Endothelial cell of umbilical vein (primary cell): ENCODE data around the gene SLC26A11. TPM values are rescaled to one million over a fixed set of nuclear protein-coding genes. Genes with fewer than 3 reads are reported as not detected.
A peak's percentile ranks its signal among the peaks of the same experiment; 100 is the strongest.

Experiments used
- BruUV-seq: library from RNA; stranded (reverse); fragments of 400-500 nt; replicated peaks from 2 replicates; lab custom pipeline; 2021; lab: Mats Ljungman, UMichigan
- CTCF ChIA-PET: fragments of 300-600, 350-600 bp; sonication (Branson Sonifier 250); formaldehyde crosslinking; loops from one replicate; lab custom pipeline; 2021; ENCODE audit warnings: antibody characterized with exemption, inconsistent platforms; lab: Charles Lee
- POLR2A ChIA-PET: fragments of 300-600, 350-600 bp; sonication (Branson Sonifier 250); formaldehyde crosslinking; loops from one replicate; lab custom pipeline; 2021; ENCODE audit warnings: antibody characterized with exemption, inconsistent platforms; lab: Charles Lee
- DNase-seq: peaks from one replicate; pipeline ENCODE4 v3.0.0-alpha.2; 2011; ENCODE audit warnings: low read depth, low spot score
- FAIRE-seq: peaks from 2 replicates; lab custom pipeline; 2011; peaks lifted over from hg19 to GRCh38; lab: Jason Lieb, UNC
- H2AFZ ChIP-seq: 2 replicates; pipeline ENCODE4 v1.6.0; 2012; ENCODE audit warnings: low read depth, low read length, control low read depth, inconsistent platforms
- H3K27ac ChIP-seq: 2 replicates; pipeline ENCODE4 v1.5.1; 2011; ENCODE audit warnings: low read depth, mild to moderate bottlenecking, control low read depth, low read length, moderate library complexity; ENCODE audit not compliant: insufficient read depth
- H3K27me3 ChIP-seq, 2 experiments: 2 replicates each; pipeline versions ENCODE4 v1.6.0 to v1.6.1; 2011; ENCODE audit warnings: low read length in 2 of 2, mixed read lengths in 1 of 2; ENCODE audit not compliant: control insufficient read depth in 2 of 2, insufficient read depth in 2 of 2
- H3K36me3 ChIP-seq, 2 experiments: 2 replicates in 1 of 2; 3 replicates in 1 of 2; pipeline ENCODE4 v1.5.1; 2011; ENCODE audit warnings: low read length in 2 of 2, mild to moderate bottlenecking in 1 of 2, moderate library complexity in 1 of 2; ENCODE audit not compliant: control insufficient read depth in 2 of 2, insufficient read depth in 2 of 2; ENCODE audit errors: extremely low read depth in 1 of 2
- H3K4me1 ChIP-seq: 3 replicates; pipeline ENCODE4 v1.5.1; 2011; ENCODE audit warnings: mild to moderate bottlenecking, low read length; ENCODE audit not compliant: control insufficient read depth, insufficient read depth; ENCODE audit errors: extremely low read depth
- H3K4me2 ChIP-seq: 2 replicates; pipeline ENCODE4 v1.6.1; 2011; ENCODE audit warnings: low read length, control low read depth, mixed read lengths; ENCODE audit not compliant: insufficient read depth
- H3K4me3 ChIP-seq, 3 experiments: fragments of 200-600 bp in 1 of 3; sonication (generic), shearing (Covaris generic) in 1 of 3; replicated peaks in 1 of 3; 2 replicates each; pipeline ENCODE4 v1.5.1; 2011 to 2016; ENCODE audit warnings: control low read depth in 3 of 3, low read length in 3 of 3, mild to moderate bottlenecking in 2 of 3, inconsistent platforms in 1 of 3, low read depth in 1 of 3, moderate library complexity in 1 of 3; ENCODE audit not compliant: insufficient read depth in 1 of 3
- H3K79me2 ChIP-seq: 2 replicates; pipeline ENCODE4 v1.6.0; 2012; ENCODE audit warnings: low read length, inconsistent platforms; ENCODE audit not compliant: control insufficient read depth, insufficient read depth
- H3K9ac ChIP-seq: replicated peaks from 2 replicates; pipeline ENCODE3; 2011; ENCODE audit warnings: low read length, control low read depth; ENCODE audit not compliant: insufficient read depth; ENCODE audit errors: extremely low read depth
- H3K9me1 ChIP-seq: replicated peaks from 3 replicates; pipeline ENCODE4 v1.6.0; 2011; ENCODE audit warnings: mild to moderate bottlenecking, low read length; ENCODE audit not compliant: control insufficient read depth, insufficient read depth; ENCODE audit errors: extremely low read depth
- H3K9me3 ChIP-seq: replicated peaks from 2 replicates; pipeline ENCODE4 v1.5.1; 2012; ENCODE audit warnings: low read length, inconsistent platforms; ENCODE audit not compliant: control insufficient read depth, insufficient read depth
- H4K20me1 ChIP-seq: replicated peaks from 2 replicates; pipeline ENCODE3; 2011; ENCODE audit warnings: mild to moderate bottlenecking, low read length; ENCODE audit not compliant: control insufficient read depth, insufficient read depth; ENCODE audit errors: extremely low read depth
- GATA2 ChIP-seq: IDR thresholded peaks from 2 replicates; pipeline ENCODE4 v1.7.0; 2011; ENCODE audit warnings: low read depth, mild to moderate bottlenecking, moderate library complexity, mixed read lengths, low read length; ENCODE audit not compliant: insufficient read length, insufficient read depth
- JUN ChIP-seq: IDR thresholded peaks from 2 replicates; pipeline ENCODE4 v1.6.1; 2011; ENCODE audit warnings: borderline replicate concordance, low read depth; ENCODE audit not compliant: insufficient read length, insufficient read depth
- MYC ChIP-seq: IDR thresholded peaks from one replicate; pipeline ENCODE4 v1.6.1; 2011; ENCODE audit warnings: mild to moderate bottlenecking, low read depth, low read length
- dilution Hi-C: fragments of 300-500 bp; cut with MboI; formaldehyde crosslinking; loops from one replicate; pipeline ENCODE4 v1.15.0; 2019; ENCODE audit warnings: low sequenced_read_pairs; ENCODE audit not compliant: extremely low pct_ligation_motif_present
- intact Hi-C: fragments of 100-400 bp; cut with micrococcal nuclease; formaldehyde crosslinking; loops from one replicate; pipeline ENCODE4 v1.10.0; 2022
- polyA plus RNA-seq, 4 experiments: library from polyadenylated mRNA; depleted of rRNA in 3 of 4; stranded (reverse) in 3 of 4; unstranded in 1 of 4; fragments of >200 nt; gene quantifications; 2 replicates each; pipeline versions ENCODE4 v1.2.1 to v1.2.3, GENCODE V29; 2011 to 2012; ENCODE audit warnings: missing spikeins in 1 of 4
- total RNA-seq: library from RNA; stranded (reverse); gene quantifications from 2 replicates; pipeline ENCODE4 v1.2.3, GENCODE V29; 2021
- TF ChIP-seq, protein P1 (sequence below), 2 donors: IDR thresholded peaks; 1 replicate in 1 of 2; 2 replicates in 1 of 2; pipeline ENCODE4 v1.5.1; 2011; ENCODE audit warnings: low read length in 2 of 2, mild to moderate bottlenecking in 2 of 2, moderate library complexity in 2 of 2, control low read depth in 1 of 2, inconsistent platforms in 1 of 2, low read depth in 1 of 2; ENCODE audit not compliant: insufficient read depth in 1 of 2; ENCODE audit errors: extremely low read depth in 1 of 2
- TF ChIP-seq, protein P2 (sequence below): IDR thresholded peaks from 2 replicates; pipeline ENCODE4 v1.6.1; 2011; ENCODE audit not compliant: insufficient read depth, insufficient read length

SLC26A11 gene
- total and polyA plus RNA-seq, 2 donors (not counting 3 experiments of a cell fraction or from before 2014, with no cell fraction given) = 25.2 to 33.0 TPM

DNA sequence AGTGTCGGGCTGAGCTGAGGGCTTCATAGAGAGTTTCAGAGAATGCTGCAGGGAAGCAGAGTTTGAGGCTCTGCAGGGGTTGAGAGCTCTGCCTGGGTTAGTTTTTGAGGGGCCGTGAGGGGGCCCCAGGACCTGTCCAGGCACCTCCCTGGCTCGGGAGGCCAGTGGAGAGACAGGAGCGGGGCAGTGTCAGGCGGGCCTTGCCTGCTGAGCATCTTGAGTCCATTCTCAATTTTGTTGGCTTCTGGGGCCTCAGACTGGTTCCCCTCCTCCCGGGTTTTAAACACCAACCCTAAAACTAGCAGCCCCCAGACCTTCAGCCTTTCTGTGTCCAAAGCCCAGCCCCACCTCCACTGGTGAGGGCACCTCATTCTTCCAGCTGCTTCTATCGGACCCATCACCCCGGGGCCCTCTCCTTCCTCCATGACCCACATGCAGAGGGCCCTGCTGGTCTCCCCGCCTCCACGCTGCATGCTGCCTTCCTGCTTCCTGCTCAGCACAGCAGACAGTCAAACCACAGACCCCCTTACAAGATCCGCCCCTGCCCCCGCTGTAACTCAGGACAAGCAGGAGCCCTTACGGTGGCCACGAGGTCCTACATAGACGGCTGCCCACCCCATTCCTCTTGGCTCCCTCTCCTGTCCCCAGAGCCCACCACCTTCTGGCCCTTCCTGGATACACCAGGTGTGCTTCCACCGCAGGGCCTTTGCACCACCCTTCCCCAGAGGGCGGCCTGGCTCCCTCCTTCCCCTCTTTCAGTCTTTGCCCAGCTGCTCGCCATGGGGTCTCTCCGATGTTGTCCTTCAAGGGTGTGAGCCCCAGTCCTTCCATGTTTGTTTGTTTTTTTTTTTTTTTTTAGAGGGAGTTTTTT, 44.2 kb downstream of the SLC26A11 start:
- FAIRE-seq = no peak
- peak overlapping the region; percentile 29 for H3K9ac ChIP-seq
- POLR2A ChIA-PET = no interaction called here

GRCh38 chr17:80265205-80266068, 45.2 kb downstream of the SLC26A11 start:
- ChIA-PET POLR2A (no interaction called here), CTCF (no interaction called here)
- Histone ChIP-seq H3K4me3 (no peak overlapping the region), H3K9me3 (no peaks in the 10 kb centered on the region), H3K9ac (no peak overlapping the region), H3K9me1 (no peaks in the 10 kb centered on the region), H3K4me2 (no peak overlapping the region), H4K20me1 (no peaks in the 10 kb centered on the region), H3K4me1 (peaks cover 28% of the 10 kb centered on the region), H3K27me3 (no peaks in the 10 kb centered on the region), H3K27ac (no peak overlapping the region), H3K36me3 (peaks cover 2 to 7% of the 10 kb centered on the region in 2 experiments), H2AFZ (no peak overlapping the region), H3K79me2 (peaks cover 22% of the 10 kb centered on the region)
- TF ChIP-seq, protein P1, sequence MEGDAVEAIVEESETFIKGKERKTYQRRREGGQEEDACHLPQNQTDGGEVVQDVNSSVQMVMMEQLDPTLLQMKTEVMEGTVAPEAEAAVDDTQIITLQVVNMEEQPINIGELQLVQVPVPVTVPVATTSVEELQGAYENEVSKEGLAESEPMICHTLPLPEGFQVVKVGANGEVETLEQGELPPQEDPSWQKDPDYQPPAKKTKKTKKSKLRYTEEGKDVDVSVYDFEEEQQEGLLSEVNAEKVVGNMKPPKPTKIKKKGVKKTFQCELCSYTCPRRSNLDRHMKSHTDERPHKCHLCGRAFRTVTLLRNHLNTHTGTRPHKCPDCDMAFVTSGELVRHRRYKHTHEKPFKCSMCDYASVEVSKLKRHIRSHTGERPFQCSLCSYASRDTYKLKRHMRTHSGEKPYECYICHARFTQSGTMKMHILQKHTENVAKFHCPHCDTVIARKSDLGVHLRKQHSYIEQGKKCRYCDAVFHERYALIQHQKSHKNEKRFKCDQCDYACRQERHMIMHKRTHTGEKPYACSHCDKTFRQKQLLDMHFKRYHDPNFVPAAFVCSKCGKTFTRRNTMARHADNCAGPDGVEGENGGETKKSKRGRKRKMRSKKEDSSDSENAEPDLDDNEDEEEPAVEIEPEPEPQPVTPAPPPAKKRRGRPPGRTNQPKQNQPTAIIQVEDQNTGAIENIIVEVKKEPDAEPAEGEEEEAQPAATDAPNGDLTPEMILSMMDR (IDR thresholded peaks at IDR 0.05; ENCODE audit: extremely low read depth in 1 of 2, insufficient read depth in 1 of 2, low read depth in 1 of 2, low read length in 2 of 2) = no peak
- TF ChIP-seq MYC = no peak
- no peak for TF ChIP-seq GATA2
- TF ChIP-seq JUN = no peak
- TF ChIP-seq, protein P2, sequence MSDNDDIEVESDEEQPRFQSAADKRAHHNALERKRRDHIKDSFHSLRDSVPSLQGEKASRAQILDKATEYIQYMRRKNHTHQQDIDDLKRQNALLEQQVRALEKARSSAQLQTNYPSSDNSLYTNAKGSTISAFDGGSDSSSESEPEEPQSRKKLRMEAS = no peak
- dilution Hi-C loops = no loop called here
- no TSS peak for BruUV-seq
- FAIRE-seq (no peak), DNase-seq (no peak)
- intact Hi-C loops = no loop called here

More for the DNA sequence above, 44.2 kb downstream of the SLC26A11 start:
- Histone ChIP-seq H2AFZ (no peak overlapping the region), H3K4me2 (peak overlapping the region; percentile 71), H3K79me2 (peaks cover 22% of the 10 kb centered on the region), H3K27ac (no peak overlapping the region), H3K9me3 (no peaks in the 10 kb centered on the region), H3K4me1 (peaks cover 30% of the 10 kb centered on the region), H4K20me1 (no peaks in the 10 kb centered on the region), H3K36me3 (peaks cover 2 to 7% of the 10 kb centered on the region in 2 experiments), H3K4me3 (peak overlapping the region in 1 of 3 experiments; percentile 12), H3K27me3 (no peaks in the 10 kb centered on the region), H3K9me1 (no peaks in the 10 kb centered on the region)
- DNase-seq = no peak
- TF ChIP-seq, protein P2 = no peak
- CTCF ChIA-PET = no interaction called here
- dilution Hi-C loops = no loop called here
- no TSS peak for BruUV-seq
- intact Hi-C loops = loop anchor here (5.0 kb wide), 2 partner anchors 67 to 117 kb away; partner anchors contain the start of gene EIF4A3
